Fibroblast of skin of right quadriceps (primary cell): ENCODE measurements around the gene SGSM2.

ENCODE experiments used
- DNase-seq: peaks from one replicate; pipeline ENCODE4 v3.0.0-alpha.2; 2013

Gene SGSM2

GRCh38 chr17:2369039-2369438, 31.7 kb downstream of the SGSM2 start:
- DNase-seq: no peak

- no peak for DNase-seq
Measured at GRCh38 chr17:2369551-2370210, 32.4 kb downstream of the SGSM2 start.

DNA sequence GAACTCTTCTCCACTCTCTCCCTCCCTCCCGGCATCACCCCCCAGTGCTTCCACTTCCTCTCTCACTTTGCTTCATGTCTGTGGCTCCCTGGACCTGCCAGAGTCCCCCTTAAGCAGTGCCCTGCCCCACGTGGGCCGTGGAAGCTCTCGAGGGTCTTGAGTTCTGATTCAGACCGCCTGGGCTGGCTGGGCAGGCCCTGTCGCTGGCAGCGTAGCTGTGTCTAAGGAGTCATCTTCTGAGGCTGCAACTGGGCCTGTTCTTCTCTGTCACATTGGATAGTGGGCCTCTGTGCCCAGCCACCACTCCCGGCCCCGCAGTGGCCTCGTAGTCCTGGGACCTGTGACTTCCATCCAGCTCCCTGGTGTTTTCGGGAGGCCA, 32.9 kb downstream of the SGSM2 start:
- DNase-seq: no peak

DNA sequence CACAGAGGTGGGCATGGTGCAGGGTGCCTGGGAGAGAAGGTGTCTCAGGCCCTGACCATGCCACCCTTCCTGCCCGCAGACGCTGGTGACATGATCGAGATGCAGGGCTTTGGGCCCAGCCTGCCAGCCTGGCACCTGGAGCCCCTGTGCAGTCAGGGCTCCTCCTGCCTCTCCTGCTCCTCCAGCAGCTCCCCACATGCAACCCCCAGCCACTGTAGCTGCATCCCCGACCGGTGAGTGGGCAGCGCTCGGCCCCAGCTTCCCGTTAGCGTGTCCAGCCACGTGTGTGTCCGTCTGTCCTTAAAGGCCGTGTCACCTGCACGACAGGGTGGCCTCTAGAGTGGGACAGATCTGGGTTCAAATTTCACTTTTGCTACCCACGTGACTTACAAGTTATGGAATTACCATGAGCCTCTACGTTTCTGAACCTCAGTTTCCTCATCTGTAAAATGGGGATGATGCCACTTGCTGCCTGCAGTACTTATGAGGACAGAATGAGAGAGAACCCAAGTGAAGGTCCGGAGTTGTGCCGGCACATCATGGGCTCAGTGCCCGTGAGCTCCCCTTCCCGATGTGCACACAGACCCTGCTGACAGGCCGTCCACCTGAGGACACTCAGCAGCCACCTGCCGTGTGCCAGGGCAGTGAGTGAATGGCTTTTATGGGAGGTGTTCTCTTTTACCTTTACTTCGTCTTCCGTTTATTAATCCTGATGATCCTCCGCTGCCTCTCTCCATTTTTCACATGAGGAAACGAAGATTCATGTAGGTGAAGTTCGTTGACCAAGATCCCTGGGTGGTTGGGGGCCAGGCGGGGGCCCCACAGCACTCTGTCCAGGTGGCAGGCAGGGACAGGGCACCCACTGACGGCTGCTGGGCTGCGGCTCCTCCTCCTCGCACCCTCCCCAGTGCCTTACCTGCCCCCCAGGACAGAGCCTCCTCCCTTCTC, 34.2 kb downstream of the SGSM2 start:
- DNase-seq: no peak

DNA sequence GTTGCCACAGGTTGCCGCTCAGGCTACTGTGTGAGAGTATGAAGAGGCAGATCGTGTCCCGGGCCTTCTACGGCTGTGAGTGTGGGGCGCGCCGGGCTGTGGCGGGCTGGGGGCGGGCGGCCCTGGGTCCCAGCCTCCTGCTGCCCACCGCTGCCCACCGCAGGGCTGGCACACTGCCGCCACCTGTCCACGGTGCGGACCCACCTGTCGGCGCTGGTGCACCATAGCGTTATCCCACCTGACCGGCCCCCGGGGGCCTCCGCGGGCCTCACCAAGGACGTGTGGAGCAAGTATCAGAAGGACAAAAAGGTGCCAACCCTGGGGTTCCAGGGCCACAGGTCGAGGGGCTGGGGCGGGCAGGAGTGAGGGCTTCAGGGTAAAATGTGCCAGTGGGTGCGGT, 34.9 kb downstream of the SGSM2 start:
- DNase-seq: no peak

GRCh38 chr17:2372681-2373080, 35.4 kb downstream of the SGSM2 start:
- no peak for DNase-seq

DNA sequence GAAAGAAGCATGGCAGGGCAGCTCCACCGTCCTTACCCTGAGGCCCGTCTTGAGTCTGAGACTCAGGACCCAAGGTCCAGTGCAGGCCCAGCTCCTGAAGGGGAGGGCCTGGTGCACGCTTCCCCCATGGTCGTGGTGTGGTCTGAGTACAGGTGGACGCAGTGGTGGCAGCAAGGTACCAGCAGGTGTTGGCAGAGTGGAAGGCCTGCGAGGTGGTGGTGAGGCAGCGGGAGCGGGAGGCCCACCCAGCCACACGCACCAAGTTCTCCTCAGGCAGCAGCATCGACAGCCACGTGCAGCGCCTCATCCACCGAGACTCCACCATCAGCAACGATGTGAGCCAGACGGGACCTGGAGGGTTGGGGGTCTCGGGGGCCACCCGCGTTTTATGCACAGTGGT, 35.9 kb downstream of the SGSM2 start:
- DNase-seq: no peak

DNA sequence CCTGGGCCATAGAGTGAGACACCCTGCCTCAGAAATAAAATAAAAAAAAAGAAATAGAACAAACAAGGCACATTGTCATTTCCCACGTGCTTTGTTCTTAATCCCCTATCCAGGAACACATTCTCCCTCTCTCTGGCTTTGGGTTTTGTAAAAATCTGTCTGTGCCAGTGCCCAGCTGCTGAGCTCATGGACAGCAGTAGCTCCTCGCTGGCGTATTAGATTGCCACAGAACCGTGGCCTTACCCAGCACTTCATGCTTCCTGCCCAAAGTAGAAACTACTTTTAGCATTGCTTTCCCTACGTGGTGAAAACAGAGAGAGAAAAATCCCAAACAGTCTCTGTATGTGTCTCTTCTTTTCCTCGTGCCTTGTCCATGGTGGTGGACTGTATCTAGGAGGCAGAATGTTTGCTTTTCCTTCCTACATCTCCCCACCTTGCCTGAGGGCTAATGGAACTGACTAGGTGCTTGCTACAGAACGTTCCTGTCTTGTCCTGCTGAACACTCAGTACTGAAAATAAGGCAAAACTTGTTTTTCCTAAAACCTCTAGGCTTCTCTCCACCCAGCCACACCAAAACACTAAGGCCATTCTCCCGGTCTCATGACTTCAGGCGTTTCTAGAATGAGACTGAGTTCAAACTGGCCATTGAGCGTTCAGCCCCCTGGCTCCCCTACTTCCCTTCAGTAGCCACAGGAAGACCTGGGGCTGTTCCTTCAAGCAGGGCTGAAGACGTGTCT, 37.4 kb downstream of the SGSM2 start:
- DNase-seq: no peak

- DNase-seq: no peak
Measured at GRCh38 chr17:2375406-2375805, 38.1 kb downstream of the SGSM2 start.

DNA sequence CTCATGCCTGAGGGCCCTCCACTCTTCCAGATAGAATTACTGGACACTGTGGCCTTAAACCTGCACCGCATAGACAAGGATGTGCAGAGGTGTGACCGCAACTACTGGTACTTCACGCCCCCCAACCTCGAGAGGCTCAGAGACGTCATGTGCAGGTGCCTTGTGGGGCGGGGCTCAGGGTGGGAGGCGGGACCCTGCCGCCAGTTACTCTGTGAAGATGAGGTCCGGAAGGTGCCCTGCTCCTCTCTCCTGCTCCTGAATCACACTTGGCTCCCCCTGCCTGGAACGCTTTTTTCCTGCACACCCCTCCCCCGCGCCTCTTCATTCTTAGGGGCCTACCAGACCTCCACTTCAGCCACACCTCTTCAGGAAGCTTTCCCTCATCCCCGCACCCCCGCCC, 38.8 kb downstream of the SGSM2 start:
- no peak for DNase-seq

DNA sequence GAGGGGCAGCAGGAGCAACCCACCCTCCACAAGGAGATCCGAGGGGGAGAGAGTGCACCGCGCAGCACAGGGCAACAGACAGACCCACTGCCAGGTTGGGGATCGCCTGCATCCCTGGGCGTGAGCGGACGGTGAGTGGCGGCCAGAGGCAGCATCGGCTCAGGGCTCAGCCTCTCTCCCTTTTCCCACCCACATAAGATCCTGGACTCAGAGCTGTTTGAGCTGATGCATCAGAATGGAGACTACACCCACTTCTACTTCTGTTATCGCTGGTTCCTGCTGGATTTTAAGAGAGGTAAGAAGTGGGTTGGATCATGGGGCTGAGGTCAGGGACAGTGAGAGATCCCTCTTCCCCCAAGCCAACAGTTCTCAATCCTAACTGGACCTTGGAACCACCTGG, 40.4 kb downstream of the SGSM2 start:
- no peak for DNase-seq

DNA sequence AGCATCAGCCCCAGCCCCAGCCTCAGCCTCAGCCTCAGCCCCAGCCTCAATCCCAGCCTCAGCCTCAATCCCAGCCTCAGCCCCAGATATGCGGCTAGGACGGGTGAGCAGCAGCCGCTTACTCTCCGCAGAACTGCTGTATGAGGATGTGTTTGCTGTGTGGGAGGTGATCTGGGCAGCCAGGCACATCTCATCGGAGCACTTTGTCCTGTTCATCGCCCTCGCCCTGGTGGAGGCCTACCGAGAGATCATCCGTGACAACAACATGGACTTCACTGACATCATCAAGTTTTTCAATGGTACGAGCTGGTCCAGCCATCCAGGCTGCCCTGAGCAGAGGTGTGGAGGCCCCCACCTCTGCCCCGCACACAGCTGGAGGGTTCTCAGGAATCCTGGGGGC, 41.6 kb downstream of the SGSM2 start:
- DNase-seq: no peak

DNA sequence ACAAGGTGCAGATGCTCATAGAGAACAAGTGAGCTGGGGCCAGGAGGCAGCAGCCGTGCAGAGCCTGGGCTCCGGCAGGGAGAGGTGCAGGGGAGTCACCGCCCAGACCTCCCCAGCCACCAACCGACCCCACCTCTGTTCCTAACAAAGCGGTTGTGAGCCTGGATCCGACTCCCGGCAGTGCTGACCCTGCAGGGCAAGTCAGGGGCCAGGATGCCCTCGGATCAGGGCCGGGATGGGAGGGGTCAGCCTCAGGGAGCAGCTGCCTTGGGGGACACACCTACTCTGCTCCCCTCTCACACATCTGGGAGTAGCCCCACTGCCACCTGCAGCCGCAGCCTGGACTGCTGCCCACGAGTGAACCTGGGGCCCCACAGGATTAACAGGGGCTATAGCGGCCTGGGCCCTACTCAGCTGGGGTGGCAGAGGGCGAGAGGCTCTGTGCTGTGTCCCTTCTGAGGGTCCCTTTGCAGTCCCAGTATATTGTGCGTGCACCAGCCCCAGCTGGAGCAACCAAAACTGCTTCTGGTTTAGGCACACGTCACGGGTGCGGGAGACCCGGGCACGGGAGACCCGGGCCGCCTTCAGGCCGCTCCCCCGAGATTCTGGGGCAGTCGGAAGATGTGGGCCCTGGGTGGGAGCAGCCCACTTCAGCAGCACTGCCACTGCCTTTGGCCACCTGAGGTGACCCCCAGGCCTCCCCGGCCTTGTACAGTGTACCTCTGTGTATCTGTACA, 42.4 kb downstream of the SGSM2 start:
- no peak for DNase-seq

GRCh38 chr17:2380226-2380922, 43.1 kb downstream of the SGSM2 start:
- no peak for DNase-seq

DNA sequence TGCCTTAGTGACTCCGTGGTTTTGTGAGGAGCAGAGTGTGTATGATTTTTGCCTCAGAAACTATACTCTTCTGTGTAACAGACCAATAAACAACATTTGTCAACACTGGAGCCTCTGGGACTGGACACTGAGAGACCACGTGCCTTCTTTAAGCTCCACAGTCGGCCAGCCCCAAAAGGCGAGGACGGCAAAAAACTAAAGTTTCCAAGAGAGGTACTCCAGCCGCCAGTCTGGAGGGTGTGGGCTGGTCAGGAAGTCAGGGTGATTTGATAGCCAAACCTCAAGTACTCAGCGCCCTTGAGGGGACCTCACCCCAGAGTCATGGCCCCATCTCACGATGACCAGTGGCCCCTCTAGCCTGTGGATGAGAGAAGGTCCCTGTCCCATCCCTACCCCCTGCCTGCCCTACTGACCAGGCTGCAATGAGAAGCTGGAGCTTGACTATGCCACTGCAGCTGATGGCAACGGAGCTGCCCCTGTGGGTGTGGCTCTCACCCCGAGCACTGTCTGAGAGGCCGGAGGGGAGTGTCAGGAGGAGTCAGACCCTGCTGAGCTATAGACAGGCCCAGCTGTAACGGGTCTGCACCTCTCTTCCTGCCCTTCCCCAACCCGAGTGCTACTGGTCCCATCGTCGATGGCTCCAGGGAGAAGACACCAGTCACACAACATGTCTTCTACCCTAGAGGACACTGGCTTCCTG, 43.8 kb downstream of the SGSM2 start:
- DNase-seq: no peak

GRCh38 chr17:2383628-2384167, 46.4 kb downstream of the SGSM2 start:
- no peak for DNase-seq

GRCh38 chr17:2384439-2385127, 47.3 kb downstream of the SGSM2 start:
- DNase-seq: no peak

GRCh38 chr17:2385240-2386210, 48.2 kb downstream of the SGSM2 start:
- DNase-seq: no peak

GRCh38 chr17:2386400-2387085, 49.2 kb downstream of the SGSM2 start:
- DNase-seq: no peak
